H1 (cell line): Measurements from ENCODE around the gene TLR10. TPM values are rescaled to one million over a fixed set of nuclear protein-coding genes. Genes with fewer than 3 reads are reported as not detected.

ENCODE experiments used
- CHD7 ChIP-seq: fragments of 300-600 bp; sonication (generic); IDR thresholded peaks from 2 replicates; pipeline ENCODE4 v1.7.1; 2012; ENCODE audit warnings: low read length, moderate library complexity, mild to moderate bottlenecking, inconsistent platforms; ENCODE audit not compliant: insufficient replicate concordance
- E2F6 ChIP-seq: IDR thresholded peaks from 2 replicates; pipeline ENCODE4 v1.6.1; 2012; ENCODE audit warnings: inconsistent platforms
- SIRT6 ChIP-seq: IDR thresholded peaks from one replicate; pipeline ENCODE4 v1.7.1; 2012; ENCODE audit warnings: low read length, inconsistent platforms
- polyA plus RNA-seq, 7 experiments: library from polyadenylated mRNA; depleted of rRNA in 3 of 7; stranded (reverse) in 5 of 7; unstranded in 2 of 7; fragments of >200 nt in 5 of 7; fragments of 200-250 nt in 2 of 7; gene quantifications; 1 replicate in 5 of 7; 2 replicates in 1 of 7; 4 replicates in 1 of 7; pipeline versions ENCODE4 v1.2.1 to v1.2.3, GENCODE V29; 2011 to 2013; ENCODE audit warnings: missing spikeins in 2 of 7, mixed read lengths in 2 of 7
- total RNA-seq: library from RNA; stranded (reverse); fragmentation: NEBNext Ultra II Directional; extraction: Animal tissue kit (Norgen Biotek cat#: 25700); gene quantifications from 2 replicates; pipeline ENCODE4 v1.2.1, GENCODE V29; 2021

TLR10 gene
- total and polyA plus RNA-seq, 2 of the 8 experiments (the other 6 are each of a cell fraction or from before 2014, with no cell fraction given), result not detected

- TF ChIP-seq E2F6, result no peak
- no peak for TF ChIP-seq SIRT6
- no peak for TF ChIP-seq CHD7
Measured at GRCh38 chr4:38733663-38734062, 49.1 kb downstream of the TLR10 start (continued).
